ENCODE data around the gene CLEC2D. TPM values are rescaled to one million over a fixed set of nuclear protein-coding genes. Genes with fewer than 3 reads are reported as not detected.

CLEC2D gene
- total RNA-seq, 2 experiments from 2014 or later, result 56.9 to 146 TPM

- peaks cover 58% of the 10 kb centered on the region for H3K36me3 ChIP-seq (ENCODE audit: insufficient read depth, low read length)
- no peaks in the 10 kb centered on the region for H3K9me3 ChIP-seq (ENCODE audit: low read length)
- ChIA-PET POLR2A (interaction anchor here (1.1 to 7.1 kb wide), 8 partner anchors 16 to 91 kb away, joined by 3 to 146 read pairs (median 10); no protein-coding TSS in a partner anchor), CTCF (ENCODE audit: unreplicated experiment) (no interaction called here)
- peak overlapping the region; percentile 87 for H3K27ac ChIP-seq (ENCODE audit: low read depth, low read length, poor library complexity, severe bottlenecking)
- intact Hi-C loops (cut with micrococcal nuclease; ENCODE audit: unreplicated experiment), result loop anchor here (5.0 kb wide), 1 partner anchor 725 kb away; the partner anchor contains the start of gene KLRK1
- peaks cover 62% of the 10 kb centered on the region for H3K4me1 ChIP-seq (ENCODE audit: insufficient read depth, low read length, poor library complexity, severe bottlenecking)
- no peaks in the 10 kb centered on the region for H3K9me2 ChIP-seq (ENCODE audit: insufficient read depth, low read length)
- H3K79me2 ChIP-seq (ENCODE audit: insufficient read depth, low read depth, low read length), result peaks cover 47% of the 10 kb centered on the region
- no peak overlapping the region; the same call in 1 of the 2 replicates for H2AFZ ChIP-seq (ENCODE audit: low read length)
- H4K20me1 ChIP-seq (ENCODE audit: insufficient read depth, low read length), result no peaks in the 10 kb centered on the region
- H3K4me3 ChIP-seq (ENCODE audit: low read depth, low read length, poor library complexity, severe bottlenecking), result peak overlapping the region; percentile 68
- TF ChIP-seq EZH2phosphoT487 (IDR thresholded peaks at IDR 0.05; ENCODE audit: borderline replicate concordance, low read depth, low read length), result no peak
- TF ChIP-seq CTCF (conservative IDR thresholded peaks at IDR 0.05; ENCODE audit: low read length), result 0 out of 2 replicates have a peak, but pooled peaks have one; percentile 16
- no TSS peak for BruUV-seq (replicated peaks)
- peak; percentile 37 for DNase-seq (ENCODE audit: low spot score)
- H3K4me2 ChIP-seq (ENCODE audit: low read length), result peak overlapping the region; percentile 91
Observed at GRCh38 chr12:9667403-9668160, 1.9 kb upstream of the CLEC2D start.

- Histone ChIP-seq H3K4me3 (ENCODE audit: low read depth, low read length, poor library complexity, severe bottlenecking) (peak overlapping the region; percentile 68), H3K4me1 (ENCODE audit: insufficient read depth, low read length, poor library complexity, severe bottlenecking) (peaks cover 64% of the 10 kb centered on the region), H3K36me3 (ENCODE audit: insufficient read depth, low read length) (peaks cover 55% of the 10 kb centered on the region), H3K4me2 (ENCODE audit: low read length) (peak overlapping the region; percentile 91), H3K9me3 (ENCODE audit: low read length) (no peaks in the 10 kb centered on the region), H3K27ac (ENCODE audit: low read depth, low read length, poor library complexity, severe bottlenecking) (peak overlapping the region; percentile 87), H4K20me1 (ENCODE audit: insufficient read depth, low read length) (no peaks in the 10 kb centered on the region), H3K9me2 (ENCODE audit: insufficient read depth, low read length) (no peaks in the 10 kb centered on the region), H2AFZ (ENCODE audit: low read length) (peak overlapping the region; percentile 6; the same call in 1 of the 2 replicates), H3K79me2 (ENCODE audit: insufficient read depth, low read depth, low read length) (peaks cover 55% of the 10 kb centered on the region)
- no TSS peak for BruUV-seq (replicated peaks)
- DNase-seq (ENCODE audit: low spot score), result no peak
- intact Hi-C loops (cut with micrococcal nuclease; ENCODE audit: unreplicated experiment), result loop anchor here (1.0 to 5.0 kb wide), 3 partner anchors 20 to 724 kb away; partner anchors contain the start of gene KLRK1
- ChIA-PET POLR2A (interaction anchor here (0.7 to 7.1 kb wide), 21 partner anchors 10 to 727 kb away, joined by 3 to 146 read pairs (median 5); partner anchors contain the start of gene CLECL1), CTCF (ENCODE audit: unreplicated experiment) (no interaction called here)
- TF ChIP-seq CTCF (conservative IDR thresholded peaks at IDR 0.05; ENCODE audit: low read length), result no peak
- no peak for TF ChIP-seq EZH2phosphoT487 (IDR thresholded peaks at IDR 0.05; ENCODE audit: borderline replicate concordance, low read depth, low read length)
Observed at GRCh38 chr12:9668161-9669018, 1.1 kb upstream of the CLEC2D start.

Data from OCI-LY7 (cell line).